ENCODE results near the gene PEX3.

GRCh38 chr6:143525356-143525755 is 74.8 kb downstream of the PEX3 start:
- TF ChIP-seq CTCF (IDR thresholded peaks at IDR 0.05 in 2 of 3, conservative IDR thresholded peaks at IDR 0.05 in 1 of 3; ENCODE audit: borderline replicate concordance in 1 of 3, insufficient read depth in 1 of 3, low read depth in 2 of 3, low read length in 2 of 3) (no peak), TCF7L2 (IDR thresholded peaks at IDR 0.05; ENCODE audit: borderline replicate concordance, extremely low read depth, insufficient read depth, insufficient read length) (no peak), EZH2 (IDR thresholded peaks at IDR 0.05) (no peak), ZNF274 (IDR thresholded peaks at IDR 0.05; ENCODE audit: low read depth, low read length) (no peak), POLR2AphosphoS5 (IDR thresholded peaks at IDR 0.05; ENCODE audit: low read depth, low read length) (no peak), REST (IDR thresholded peaks at IDR 0.05; ENCODE audit: low read depth) (no peak), POLR2A (IDR thresholded peaks at IDR 0.05; ENCODE audit: borderline replicate concordance, extremely low read depth, insufficient read depth, insufficient read length) (no peak), RAD21 (IDR thresholded peaks at IDR 0.05; ENCODE audit: low read depth) (no peak), ATF3 (IDR thresholded peaks at IDR 0.05) (no peak)

All from HCT116 (cell line).